Mesenchymal stem cell (in vitro differentiated cells and primary cell): ENCODE measurements around the gene ARL8B.

Experiments used
- DNase-seq: peaks from one replicate; pipeline ENCODE4 v3.0.0-alpha.2; 2013
- H2AFZ ChIP-seq: one replicate; pipeline ENCODE4 v1.6.1; 2013; ENCODE audit warnings: low read depth, mild to moderate bottlenecking, control low read depth, inconsistent platforms, low read length, moderate library complexity
- H2AK5ac ChIP-seq: 2 replicates; pipeline ENCODE4 v1.6.1; 2013; ENCODE audit warnings: low read length, moderate library complexity, mild to moderate bottlenecking, inconsistent platforms; ENCODE audit not compliant: severe bottlenecking
- H2BK120ac ChIP-seq: one replicate; pipeline ENCODE4 v1.6.1; 2013; ENCODE audit warnings: low read depth, mild to moderate bottlenecking, inconsistent platforms, low read length, moderate library complexity
- H2BK12ac ChIP-seq, 2 experiments: one replicate each; pipeline ENCODE4 v1.6.1; 2013; ENCODE audit warnings: inconsistent platforms in 2 of 2, low read length in 2 of 2, mild to moderate bottlenecking in 2 of 2, moderate library complexity in 2 of 2, control low read depth in 1 of 2
- H2BK15ac ChIP-seq: one replicate; pipeline ENCODE4 v1.6.1; 2013; ENCODE audit warnings: mild to moderate bottlenecking, low read depth, inconsistent platforms; ENCODE audit not compliant: poor library complexity, severe bottlenecking
- H2BK5ac ChIP-seq: 2 replicates; pipeline ENCODE4 v1.6.1; 2013; ENCODE audit warnings: low read depth, mild to moderate bottlenecking, low read length, control low read depth, inconsistent platforms; ENCODE audit not compliant: poor library complexity, severe bottlenecking
- H3K14ac ChIP-seq, 2 experiments: one replicate each; pipeline ENCODE4 v1.6.1; 2013; ENCODE audit warnings: inconsistent platforms in 2 of 2, low read length in 2 of 2, control low read depth in 1 of 2, mild to moderate bottlenecking in 1 of 2, moderate library complexity in 1 of 2
- H3K18ac ChIP-seq, 2 experiments: one replicate each; pipeline ENCODE4 v1.6.1; 2013; ENCODE audit warnings: inconsistent platforms in 2 of 2, low read length in 2 of 2, control low read depth in 1 of 2, low read depth in 1 of 2, mild to moderate bottlenecking in 1 of 2
- H3K23ac ChIP-seq, 2 experiments: one replicate each; pipeline ENCODE4 v1.6.1; 2013; ENCODE audit warnings: inconsistent platforms in 2 of 2, low read length in 2 of 2, mild to moderate bottlenecking in 2 of 2, moderate library complexity in 2 of 2, control low read depth in 1 of 2
- H3K27ac ChIP-seq: 2 replicates; pipeline ENCODE4 v1.5.1; 2013; ENCODE audit warnings: mild to moderate bottlenecking, moderate library complexity, low read length, control low read depth, inconsistent platforms; ENCODE audit not compliant: poor library complexity, severe bottlenecking
- H3K27me3 ChIP-seq, 2 experiments: 2 replicates each; pipeline versions ENCODE4 v1.6.1 to v1.7.0; 2013; ENCODE audit warnings: low read length in 2 of 2, mild to moderate bottlenecking in 2 of 2, moderate library complexity in 2 of 2, control low read depth in 1 of 2, inconsistent platforms in 1 of 2; ENCODE audit not compliant: control insufficient read depth in 1 of 2, insufficient read depth in 1 of 2
- H3K36me3 ChIP-seq, 2 experiments: 2 replicates each; pipeline versions ENCODE4 v1.6.1 to v1.7.0; 2013; ENCODE audit warnings: low read length in 2 of 2, control low read depth in 1 of 2, inconsistent platforms in 1 of 2, low read depth in 1 of 2, mild to moderate bottlenecking in 1 of 2; ENCODE audit not compliant: insufficient read depth in 2 of 2, control insufficient read depth in 1 of 2
- H3K4ac ChIP-seq, 2 experiments: one replicate each; pipeline ENCODE4 v1.6.1; 2013; ENCODE audit warnings: inconsistent platforms in 2 of 2, low read length in 2 of 2, mild to moderate bottlenecking in 2 of 2, moderate library complexity in 2 of 2, control low read depth in 1 of 2, low read depth in 1 of 2
- H3K4me1 ChIP-seq: 2 replicates; pipeline ENCODE4 v1.6.1; 2013; ENCODE audit warnings: low read depth, low read length, control low read depth; ENCODE audit not compliant: control insufficient read depth, insufficient read depth
- H3K4me2 ChIP-seq: 2 replicates; pipeline ENCODE4 v1.6.1; 2013; ENCODE audit warnings: low read length, mild to moderate bottlenecking, inconsistent platforms; ENCODE audit not compliant: poor library complexity, severe bottlenecking
- H3K4me3 ChIP-seq, 2 experiments: 2 replicates each; pipeline versions ENCODE4 v1.5.1 to v1.7.0; 2013; ENCODE audit warnings: low read length in 2 of 2, mild to moderate bottlenecking in 2 of 2, control low read depth in 1 of 2, low read depth in 1 of 2; ENCODE audit not compliant: insufficient read depth in 1 of 2
- H3K79me1 ChIP-seq: replicated peaks from 2 replicates; pipeline ENCODE4 v1.6.1; 2013; ENCODE audit warnings: mild to moderate bottlenecking, control low read depth, low read length, inconsistent platforms; ENCODE audit not compliant: poor library complexity, severe bottlenecking
- H3K9ac ChIP-seq: 2 replicates; pipeline ENCODE4 v1.7.0; 2013; ENCODE audit warnings: mild to moderate bottlenecking, low read length, moderate library complexity
- H3K9me3 ChIP-seq: 2 replicates; pipeline ENCODE4 v1.7.0; 2013; ENCODE audit warnings: mild to moderate bottlenecking, low read length; ENCODE audit not compliant: control insufficient read depth
- H4K8ac ChIP-seq: one replicate; pipeline ENCODE4 v1.6.1; 2013; ENCODE audit warnings: inconsistent platforms, mild to moderate bottlenecking, low read length, moderate library complexity
- H4K91ac ChIP-seq: one replicate; pipeline ENCODE4 v1.6.1; 2013; ENCODE audit warnings: mild to moderate bottlenecking, low read length, inconsistent platforms
- WGBS: methylation state at CpG from one replicate; pipeline ENCODE4 v1.1.7; 2013; ENCODE audit warnings: mixed read lengths; 5-methylcytosine and 5-hydroxymethylcytosine counted together

ARL8B gene

GRCh38 chr3:5205165-5205941 lies 83.3 kb downstream of the ARL8B start:
- H3K14ac ChIP-seq, result no peak overlapping the region
- H3K4me1 ChIP-seq, result peaks cover 2% of the 10 kb centered on the region
- no peaks in the 10 kb centered on the region for H3K27me3 ChIP-seq
- no peak overlapping the region for H4K8ac ChIP-seq
- no peak overlapping the region for H4K91ac ChIP-seq
- no peak overlapping the region for H2AK5ac ChIP-seq
- WGBS, result 96% methylated on average over 7 of the region's 7 CpGs
- H3K18ac ChIP-seq, result no peak overlapping the region
- no peak overlapping the region for H2BK5ac ChIP-seq
- no peaks in the 10 kb centered on the region for H3K9me3 ChIP-seq
- H3K36me3 ChIP-seq, result peaks cover 41 to 93% of the 10 kb centered on the region in 2 experiments
- H3K23ac ChIP-seq, result no peak overlapping the region
- H2BK120ac ChIP-seq, result no peak overlapping the region
- H3K9ac ChIP-seq, result peak overlapping the region; percentile 13
- H3K4me3 ChIP-seq, result peak overlapping the region in 1 of 2 experiments; percentile 1
- no peak overlapping the region for H2BK15ac ChIP-seq
- no peak overlapping the region for H3K4ac ChIP-seq
- no peak for DNase-seq
- no peak overlapping the region for H3K4me2 ChIP-seq
- H2BK12ac ChIP-seq, result no peak overlapping the region
- peaks cover 38% of the 10 kb centered on the region for H3K79me1 ChIP-seq
- no peak overlapping the region for H2AFZ ChIP-seq
- no peak overlapping the region for H3K27ac ChIP-seq

DNA sequence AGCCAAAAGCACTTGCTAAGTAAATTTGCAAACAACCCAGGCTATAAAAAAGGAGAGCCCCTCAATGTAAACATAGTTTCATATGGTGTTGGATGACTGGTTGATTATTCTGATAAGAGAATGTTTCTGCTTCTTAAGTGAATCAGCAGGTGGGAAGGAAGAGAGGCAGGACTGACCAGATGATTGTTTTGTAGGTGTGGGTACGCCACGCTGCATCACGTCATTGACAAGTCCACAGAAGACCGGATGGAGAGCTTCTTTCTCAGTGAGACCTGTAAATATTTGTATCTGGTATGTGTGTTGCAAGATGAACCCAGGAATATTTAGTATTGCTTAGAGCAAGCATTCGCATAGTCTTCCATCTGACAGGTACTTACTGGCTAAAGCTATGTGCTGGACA lies 88.8 kb downstream of the ARL8B start:
- Histone ChIP-seq H3K4me3 (no peak overlapping the region), H3K23ac (no peak overlapping the region), H3K4me2 (no peak overlapping the region), H2BK120ac (no peak overlapping the region), H3K79me1 (peaks cover 35% of the 10 kb centered on the region), H3K9me3 (no peaks in the 10 kb centered on the region), H2BK15ac (no peak overlapping the region), H3K27me3 (no peaks in the 10 kb centered on the region), H3K4ac (no peak overlapping the region), H2BK12ac (no peak overlapping the region), H2AK5ac (no peak overlapping the region), H3K36me3 (peaks cover 65 to 97% of the 10 kb centered on the region in 2 experiments), H3K27ac (no peak overlapping the region), H2BK5ac (no peak overlapping the region), H2AFZ (no peak overlapping the region), H4K91ac (no peak overlapping the region), H3K9ac (no peak overlapping the region), H3K14ac (no peak overlapping the region), H3K4me1 (peaks cover 2% of the 10 kb centered on the region), H3K18ac (no peak overlapping the region), H4K8ac (no peak overlapping the region)
- 95% methylated on average over 5 of the region's 5 CpGs for WGBS
- DNase-seq, result no peak

DNA sequence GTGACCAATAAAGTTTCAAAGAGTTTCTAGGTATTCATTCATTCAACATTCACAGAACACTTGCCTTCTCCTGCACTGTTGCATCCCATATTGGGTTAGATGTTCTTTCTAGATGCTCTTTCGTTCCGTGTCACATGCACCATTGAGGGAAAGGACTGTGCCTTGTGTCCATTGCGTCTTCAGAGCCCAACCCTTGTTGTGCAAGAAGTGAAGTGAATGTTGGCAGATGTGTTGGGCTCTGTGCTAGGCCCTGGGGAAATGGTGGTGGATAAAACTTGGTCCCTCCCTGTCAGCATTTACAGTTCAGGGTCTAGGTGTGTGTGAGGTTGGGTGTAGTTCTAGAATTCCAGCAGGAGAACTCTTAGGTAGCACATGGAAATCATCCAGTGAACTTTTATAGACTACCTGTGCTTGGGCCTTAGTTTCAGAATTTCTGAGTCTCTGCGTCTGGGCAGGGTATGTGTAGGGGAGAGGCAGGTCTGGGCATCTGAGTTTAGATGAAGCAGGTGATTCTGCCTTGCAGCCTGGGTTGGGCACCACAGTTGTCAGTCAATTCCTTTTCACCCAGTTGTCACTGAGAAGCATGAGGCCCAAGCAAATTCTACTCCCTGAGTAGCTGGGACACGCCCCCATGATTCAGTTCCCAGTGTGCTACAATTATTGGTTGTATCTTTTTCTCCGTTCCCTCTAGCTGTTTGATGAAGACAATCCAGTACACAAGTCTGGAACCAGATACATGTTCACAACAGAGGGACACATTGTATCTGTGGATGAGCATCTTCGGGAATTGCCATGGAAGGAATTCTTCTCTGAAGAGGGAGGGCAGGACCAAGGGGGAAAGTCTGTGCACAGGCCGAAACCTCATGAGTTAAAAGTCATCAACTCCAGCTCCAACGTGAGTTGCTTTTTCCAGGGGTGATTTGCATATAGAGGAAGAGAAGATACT lies 90.8 kb downstream of the ARL8B start:
- H2AFZ ChIP-seq, result no peak overlapping the region
- H4K91ac ChIP-seq, result no peak overlapping the region
- peaks cover 58 to 95% of the 10 kb centered on the region in 2 experiments for H3K36me3 ChIP-seq
- no peak overlapping the region for H3K9ac ChIP-seq
- no peak overlapping the region for H3K18ac ChIP-seq
- H2BK5ac ChIP-seq, result no peak overlapping the region
- 94% methylated on average over 9 of the region's 9 CpGs for WGBS
- no peak overlapping the region for H3K4ac ChIP-seq
- no peak overlapping the region for H2BK12ac ChIP-seq
- no peak overlapping the region for H2BK120ac ChIP-seq
- H3K9me3 ChIP-seq, result no peaks in the 10 kb centered on the region
- no peak overlapping the region for H2AK5ac ChIP-seq
- no peak overlapping the region for H3K23ac ChIP-seq
- no peak for DNase-seq
- H3K4me2 ChIP-seq, result no peak overlapping the region
- no peaks in the 10 kb centered on the region for H3K27me3 ChIP-seq
- no peak overlapping the region for H3K4me3 ChIP-seq
- H2BK15ac ChIP-seq, result no peak overlapping the region
- H3K4me1 ChIP-seq, result peaks cover 2% of the 10 kb centered on the region
- no peak overlapping the region for H3K27ac ChIP-seq
- no peak overlapping the region for H3K14ac ChIP-seq
- H4K8ac ChIP-seq, result no peak overlapping the region
- H3K79me1 ChIP-seq, result peaks cover 29% of the 10 kb centered on the region

GRCh38 chr3:5213574-5213966 lies 91.5 kb downstream of the ARL8B start:
- peaks cover 27% of the 10 kb centered on the region for H3K79me1 ChIP-seq
- no peaks in the 10 kb centered on the region for H3K27me3 ChIP-seq
- WGBS, result 83% methylated on average over 7 of the region's 7 CpGs
- no peak overlapping the region for H3K23ac ChIP-seq
- H2AK5ac ChIP-seq, result no peak overlapping the region
- H3K18ac ChIP-seq, result no peak overlapping the region
- no peak overlapping the region for H3K4ac ChIP-seq
- no peak overlapping the region for H4K8ac ChIP-seq
- H3K36me3 ChIP-seq, result peaks cover 57 to 88% of the 10 kb centered on the region in 2 experiments
- no peak overlapping the region for H2BK15ac ChIP-seq
- no peak overlapping the region for H2BK120ac ChIP-seq
- H3K4me2 ChIP-seq, result no peak overlapping the region
- no peak overlapping the region for H2BK5ac ChIP-seq
- H2AFZ ChIP-seq, result no peak overlapping the region
- no peak overlapping the region for H3K4me3 ChIP-seq
- H3K4me1 ChIP-seq, result peaks cover 2% of the 10 kb centered on the region
- no peak for DNase-seq
- H3K27ac ChIP-seq, result no peak overlapping the region
- H2BK12ac ChIP-seq, result no peak overlapping the region
- no peak overlapping the region for H4K91ac ChIP-seq
- no peak overlapping the region for H3K14ac ChIP-seq
- H3K9me3 ChIP-seq, result no peaks in the 10 kb centered on the region
- no peak overlapping the region for H3K9ac ChIP-seq
